C4-2B (cell line): ENCODE results near the gene COL4A1.

Source experiments
- ZFX ChIP-seq: fragments of 450-650 bp; IDR thresholded peaks from 2 replicates; pipeline ENCODE4 v1.6.1; 2017
- TF ChIP-seq, protein P1 (sequence below): fragments of 450-650 bp; conservative IDR thresholded peaks from 2 replicates; pipeline ENCODE4 v1.5.1; 2017; ENCODE audit warnings: mild to moderate bottlenecking

GRCh38 chr13:110327051-110327721 is 20.2 kb upstream of the COL4A1 start:
- TF ChIP-seq, protein P1, sequence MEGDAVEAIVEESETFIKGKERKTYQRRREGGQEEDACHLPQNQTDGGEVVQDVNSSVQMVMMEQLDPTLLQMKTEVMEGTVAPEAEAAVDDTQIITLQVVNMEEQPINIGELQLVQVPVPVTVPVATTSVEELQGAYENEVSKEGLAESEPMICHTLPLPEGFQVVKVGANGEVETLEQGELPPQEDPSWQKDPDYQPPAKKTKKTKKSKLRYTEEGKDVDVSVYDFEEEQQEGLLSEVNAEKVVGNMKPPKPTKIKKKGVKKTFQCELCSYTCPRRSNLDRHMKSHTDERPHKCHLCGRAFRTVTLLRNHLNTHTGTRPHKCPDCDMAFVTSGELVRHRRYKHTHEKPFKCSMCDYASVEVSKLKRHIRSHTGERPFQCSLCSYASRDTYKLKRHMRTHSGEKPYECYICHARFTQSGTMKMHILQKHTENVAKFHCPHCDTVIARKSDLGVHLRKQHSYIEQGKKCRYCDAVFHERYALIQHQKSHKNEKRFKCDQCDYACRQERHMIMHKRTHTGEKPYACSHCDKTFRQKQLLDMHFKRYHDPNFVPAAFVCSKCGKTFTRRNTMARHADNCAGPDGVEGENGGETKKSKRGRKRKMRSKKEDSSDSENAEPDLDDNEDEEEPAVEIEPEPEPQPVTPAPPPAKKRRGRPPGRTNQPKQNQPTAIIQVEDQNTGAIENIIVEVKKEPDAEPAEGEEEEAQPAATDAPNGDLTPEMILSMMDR, result no peak
- no peak for TF ChIP-seq ZFX
